SK-N-SH treated with all-trans-retinoic acid at 6 μM for 48 hours (cell line): ENCODE measurements around the gene PROCA1.
A peak's percentile ranks its signal among the peaks of the same experiment; 100 is the strongest.

Experiments
- ATAC-seq: fragments of 200-7000 bp; cut with Tn5 transposase; 3 replicates; pipeline ENCODE4 v1.9.1; 2020; ENCODE audit warnings: mild to moderate bottlenecking, moderate library complexity
- BACH2 ChIP-seq: fragments of 250-450 bp; sonication (Bioruptor Pico); IDR thresholded peaks from 2 replicates; pipeline ENCODE4 v1.9.0; 2021; ENCODE audit warnings: mild to moderate bottlenecking, borderline replicate concordance
- CREB5 ChIP-seq: fragments of 250-450 bp; sonication (Bioruptor Pico); IDR thresholded peaks from 2 replicates; pipeline ENCODE4 v1.5.1; 2020; ENCODE audit warnings: low read depth, mild to moderate bottlenecking, moderate library complexity
- CSDC2 ChIP-seq: fragments of 250-450 bp; sonication (Bioruptor Pico); IDR thresholded peaks from 2 replicates; pipeline ENCODE4 v1.5.0; 2020; ENCODE audit warnings: mild to moderate bottlenecking, moderate library complexity
- ESRRG ChIP-seq: fragments of 250-450 bp; sonication (Bioruptor Pico); IDR thresholded peaks from 2 replicates; pipeline ENCODE4 v1.6.1; 2021; ENCODE audit warnings: mild to moderate bottlenecking
- GLIS3 ChIP-seq: fragments of 250-450 bp; sonication (Bioruptor Pico); IDR thresholded peaks from 2 replicates; pipeline ENCODE4 v1.5.0; 2020; ENCODE audit warnings: mild to moderate bottlenecking, moderate library complexity
- ISL1 ChIP-seq: fragments of 250-450 bp; sonication (Bioruptor Pico); IDR thresholded peaks from 2 replicates; pipeline ENCODE4 v2.1.2; 2022; ENCODE audit warnings: mild to moderate bottlenecking, moderate library complexity
- PATZ1 ChIP-seq: fragments of 250-450 bp; sonication (Bioruptor Pico); IDR thresholded peaks from 2 replicates; pipeline ENCODE4 v1.8.0; 2020; ENCODE audit warnings: mild to moderate bottlenecking, moderate library complexity, borderline replicate concordance
- PPARA ChIP-seq: fragments of 250-450 bp; sonication (Bioruptor Pico); IDR thresholded peaks from 2 replicates; pipeline ENCODE4 v1.5.0; 2020; ENCODE audit warnings: mild to moderate bottlenecking, borderline replicate concordance
- RARB ChIP-seq: fragments of 250-450 bp; sonication (Bioruptor Pico); IDR thresholded peaks from 2 replicates; pipeline ENCODE4 v1.8.0; 2021; ENCODE audit warnings: mild to moderate bottlenecking, moderate library complexity
- SNAI2 ChIP-seq: fragments of 250-450 bp; sonication (Bioruptor Pico); IDR thresholded peaks from 2 replicates; pipeline ENCODE4 v1.5.0; 2020; ENCODE audit warnings: mild to moderate bottlenecking, moderate library complexity
- TSHZ2 ChIP-seq: fragments of 250-450 bp; sonication (Bioruptor Pico); IDR thresholded peaks from 2 replicates; pipeline ENCODE4 v1.5.0; 2020; ENCODE audit warnings: mild to moderate bottlenecking, moderate library complexity
- ZC3H10 ChIP-seq: fragments of 250-450 bp; sonication (Bioruptor Pico); IDR thresholded peaks from 2 replicates; pipeline ENCODE4 v1.5.1; 2021; ENCODE audit warnings: mild to moderate bottlenecking, moderate library complexity
- ZFP3 ChIP-seq: fragments of 250-450 bp; sonication (Bioruptor Pico); IDR thresholded peaks from 2 replicates; pipeline ENCODE4 v1.5.0; 2020; ENCODE audit warnings: mild to moderate bottlenecking, moderate library complexity
- ZFP30 ChIP-seq: fragments of 450-650 bp; formaldehyde crosslinking; IDR thresholded peaks from 2 replicates; pipeline ENCODE4 v1.5.0; 2022; ENCODE audit warnings: mild to moderate bottlenecking, moderate library complexity
- ZNF8 ChIP-seq: fragments of 450-650 bp; formaldehyde crosslinking; IDR thresholded peaks from 2 replicates; pipeline ENCODE4 v1.5.0; 2020; ENCODE audit warnings: mild to moderate bottlenecking, moderate library complexity

The PROCA1 gene

GRCh38 chr17:28745786-28746411 lies 34.2 kb upstream of the PROCA1 start:
- no peak for TF ChIP-seq ESRRG (CRISPR knock-in tag)
- TF ChIP-seq BACH2 (CRISPR knock-in tag): no peak
- no peak for TF ChIP-seq ZFP30 (CRISPR knock-in tag)
- TF ChIP-seq SNAI2: no peak
- TF ChIP-seq RARB (CRISPR knock-in tag): no peak
- no peak for TF ChIP-seq ISL1 (CRISPR knock-in tag)
- no peak for TF ChIP-seq ZC3H10 (CRISPR knock-in tag)
- TF ChIP-seq CSDC2 (CRISPR knock-in tag): no peak
- TF ChIP-seq ZNF8: no peak
- TF ChIP-seq, all 23 proteins: peak for 0
- no peak for ATAC-seq

GRCh38 chr17:28744972-28745785 lies 33.5 kb upstream of the PROCA1 start:
- ATAC-seq: peak; percentile 6
- TF ChIP-seq ESRRG (CRISPR knock-in tag): no peak
- TF ChIP-seq PATZ1: no peak
- no peak for TF ChIP-seq ZFP3 (CRISPR knock-in tag)
- no peak for TF ChIP-seq ISL1 (CRISPR knock-in tag)
- no peak for TF ChIP-seq ZFP30 (CRISPR knock-in tag)
- no peak for TF ChIP-seq PPARA (CRISPR knock-in tag)
- TF ChIP-seq TSHZ2 (CRISPR knock-in tag): no peak
- TF ChIP-seq GLIS3 (CRISPR knock-in tag): no peak
- no peak for TF ChIP-seq CREB5 (CRISPR knock-in tag)

GRCh38 chr17:28744104-28744971 lies 32.6 kb upstream of the PROCA1 start:
- TF ChIP-seq GLIS3 (CRISPR knock-in tag) (no peak), CREB5 (CRISPR knock-in tag) (no peak), PATZ1 (peak; percentile 60; the same call in 1 of the 2 replicates)
- TF ChIP-seq, all 23 proteins: peak for 1
- ATAC-seq: no peak
